Measurements from ENCODE around the gene CRYAA. TPM values are rescaled to one million over a fixed set of nuclear protein-coding genes. Genes with fewer than 3 reads are reported as not detected.

Gene CRYAA
- polyA plus RNA-seq, 1 donor from 2014 or later, result not detected

DNA sequence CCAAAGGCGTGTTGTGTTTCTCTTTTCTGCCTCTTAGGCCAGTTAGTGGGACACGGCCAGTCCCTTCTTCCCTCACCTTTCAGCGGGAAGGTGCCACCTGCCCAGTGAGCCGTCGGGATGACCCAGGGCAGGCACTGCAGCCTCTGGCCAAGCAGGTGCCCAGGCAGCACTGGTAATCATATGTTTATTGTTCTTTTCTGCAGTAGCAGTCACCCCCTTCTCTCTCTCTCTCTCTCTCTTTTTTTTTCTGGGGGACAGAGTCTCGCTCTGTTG is 38.2 kb downstream of the CRYAA start:
- H3K4me2 ChIP-seq (ENCODE audit: low read length), result no peak overlapping the region
- TF ChIP-seq, protein P1, sequence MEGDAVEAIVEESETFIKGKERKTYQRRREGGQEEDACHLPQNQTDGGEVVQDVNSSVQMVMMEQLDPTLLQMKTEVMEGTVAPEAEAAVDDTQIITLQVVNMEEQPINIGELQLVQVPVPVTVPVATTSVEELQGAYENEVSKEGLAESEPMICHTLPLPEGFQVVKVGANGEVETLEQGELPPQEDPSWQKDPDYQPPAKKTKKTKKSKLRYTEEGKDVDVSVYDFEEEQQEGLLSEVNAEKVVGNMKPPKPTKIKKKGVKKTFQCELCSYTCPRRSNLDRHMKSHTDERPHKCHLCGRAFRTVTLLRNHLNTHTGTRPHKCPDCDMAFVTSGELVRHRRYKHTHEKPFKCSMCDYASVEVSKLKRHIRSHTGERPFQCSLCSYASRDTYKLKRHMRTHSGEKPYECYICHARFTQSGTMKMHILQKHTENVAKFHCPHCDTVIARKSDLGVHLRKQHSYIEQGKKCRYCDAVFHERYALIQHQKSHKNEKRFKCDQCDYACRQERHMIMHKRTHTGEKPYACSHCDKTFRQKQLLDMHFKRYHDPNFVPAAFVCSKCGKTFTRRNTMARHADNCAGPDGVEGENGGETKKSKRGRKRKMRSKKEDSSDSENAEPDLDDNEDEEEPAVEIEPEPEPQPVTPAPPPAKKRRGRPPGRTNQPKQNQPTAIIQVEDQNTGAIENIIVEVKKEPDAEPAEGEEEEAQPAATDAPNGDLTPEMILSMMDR (IDR thresholded peaks at IDR 0.05; ENCODE audit: poor library complexity, severe bottlenecking), result no peak
- no peak for TF ChIP-seq EP300 (conservative IDR thresholded peaks at IDR 0.05; ENCODE audit: poor library complexity, severe bottlenecking)
- H3K9me3 ChIP-seq (ENCODE audit: low read length), result no peaks in the 10 kb centered on the region
- no peaks in the 10 kb centered on the region for H3F3A ChIP-seq (ENCODE audit: insufficient read depth, low read length, poor library complexity, severe bottlenecking)
- no peaks in the 10 kb centered on the region for H3K9me2 ChIP-seq (ENCODE audit: insufficient read depth, low read length)
- no peaks in the 10 kb centered on the region for H3K79me2 ChIP-seq (replicated peaks; ENCODE audit: insufficient read depth, low read length)
- H3K9ac ChIP-seq (ENCODE audit: low read length), result no peak overlapping the region
- H3K36me3 ChIP-seq (ENCODE audit: insufficient read depth, low read length), result no peaks in the 10 kb centered on the region
- H3K27ac ChIP-seq (ENCODE audit: low read length), result no peak overlapping the region
- no peaks in the 10 kb centered on the region for H3K27me3 ChIP-seq (ENCODE audit: insufficient read depth, low read depth, low read length)
- H2AFZ ChIP-seq (ENCODE audit: low read depth, low read length), result no peak overlapping the region
- no peak overlapping the region for H3K4me3 ChIP-seq (ENCODE audit: low read length)
- no peaks in the 10 kb centered on the region for H4K20me1 ChIP-seq (ENCODE audit: insufficient read depth)

DNA sequence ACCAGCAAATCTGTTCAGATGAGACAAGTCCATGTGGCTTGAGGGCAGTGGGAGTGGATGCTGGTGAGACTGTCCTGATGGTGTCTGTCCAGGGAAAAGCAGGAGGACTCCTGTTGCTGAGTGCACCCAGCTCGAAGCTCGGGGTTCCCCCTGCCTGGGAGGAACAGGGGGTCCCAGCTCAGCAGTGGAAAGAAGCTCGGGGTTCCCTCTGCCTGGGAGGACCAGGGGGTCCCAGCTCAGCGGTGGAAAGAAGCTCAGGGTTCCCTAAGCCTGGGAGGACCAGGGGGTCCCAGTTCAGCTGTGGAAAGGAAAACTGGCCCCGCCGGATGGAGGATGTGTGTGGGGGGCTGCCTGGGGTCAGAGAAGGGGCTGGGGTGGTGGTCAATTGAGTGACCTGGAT is 39.1 kb downstream of the CRYAA start:
- no peaks in the 10 kb centered on the region for H3F3A ChIP-seq (ENCODE audit: insufficient read depth, low read length, poor library complexity, severe bottlenecking)

More for the DNA sequence above, 39.1 kb downstream of the CRYAA start:
- Histone ChIP-seq H3K9ac (ENCODE audit: low read length) (no peak overlapping the region), H3K9me3 (ENCODE audit: low read length) (no peaks in the 10 kb centered on the region), H3K4me3 (ENCODE audit: low read length) (no peak overlapping the region), H3K27me3 (ENCODE audit: insufficient read depth, low read depth, low read length) (no peaks in the 10 kb centered on the region), H2AFZ (ENCODE audit: low read depth, low read length) (no peak overlapping the region), H3K4me2 (ENCODE audit: low read length) (no peak overlapping the region), H4K20me1 (ENCODE audit: insufficient read depth) (no peaks in the 10 kb centered on the region), H3K79me2 (replicated peaks; ENCODE audit: insufficient read depth, low read length) (no peaks in the 10 kb centered on the region), H3K27ac (ENCODE audit: low read length) (no peak overlapping the region), H3K36me3 (ENCODE audit: insufficient read depth, low read length) (no peaks in the 10 kb centered on the region), H3K9me2 (ENCODE audit: insufficient read depth, low read length) (no peaks in the 10 kb centered on the region)
- TF ChIP-seq MXI1 (conservative IDR thresholded peaks at IDR 0.05; ENCODE audit: poor library complexity, severe bottlenecking) (no peak), EP300 (conservative IDR thresholded peaks at IDR 0.05; ENCODE audit: poor library complexity, severe bottlenecking) (no peak), POLR2AphosphoS5 (IDR thresholded peaks at IDR 0.05) (no peak), RAD21 (conservative IDR thresholded peaks at IDR 0.05) (no peak), TAF1 (IDR thresholded peaks at IDR 0.05; ENCODE audit: low read depth) (no peak), SMC3 (conservative IDR thresholded peaks at IDR 0.05; ENCODE audit: poor library complexity) (no peak), EZH2 (IDR thresholded peaks at IDR 0.05; ENCODE audit: borderline replicate concordance, insufficient read depth, low read length, poor library complexity, severe bottlenecking) (no peak)
- TF ChIP-seq, protein P1 (IDR thresholded peaks at IDR 0.05; ENCODE audit: poor library complexity, severe bottlenecking), result no peak
- TF ChIP-seq, protein P2, sequence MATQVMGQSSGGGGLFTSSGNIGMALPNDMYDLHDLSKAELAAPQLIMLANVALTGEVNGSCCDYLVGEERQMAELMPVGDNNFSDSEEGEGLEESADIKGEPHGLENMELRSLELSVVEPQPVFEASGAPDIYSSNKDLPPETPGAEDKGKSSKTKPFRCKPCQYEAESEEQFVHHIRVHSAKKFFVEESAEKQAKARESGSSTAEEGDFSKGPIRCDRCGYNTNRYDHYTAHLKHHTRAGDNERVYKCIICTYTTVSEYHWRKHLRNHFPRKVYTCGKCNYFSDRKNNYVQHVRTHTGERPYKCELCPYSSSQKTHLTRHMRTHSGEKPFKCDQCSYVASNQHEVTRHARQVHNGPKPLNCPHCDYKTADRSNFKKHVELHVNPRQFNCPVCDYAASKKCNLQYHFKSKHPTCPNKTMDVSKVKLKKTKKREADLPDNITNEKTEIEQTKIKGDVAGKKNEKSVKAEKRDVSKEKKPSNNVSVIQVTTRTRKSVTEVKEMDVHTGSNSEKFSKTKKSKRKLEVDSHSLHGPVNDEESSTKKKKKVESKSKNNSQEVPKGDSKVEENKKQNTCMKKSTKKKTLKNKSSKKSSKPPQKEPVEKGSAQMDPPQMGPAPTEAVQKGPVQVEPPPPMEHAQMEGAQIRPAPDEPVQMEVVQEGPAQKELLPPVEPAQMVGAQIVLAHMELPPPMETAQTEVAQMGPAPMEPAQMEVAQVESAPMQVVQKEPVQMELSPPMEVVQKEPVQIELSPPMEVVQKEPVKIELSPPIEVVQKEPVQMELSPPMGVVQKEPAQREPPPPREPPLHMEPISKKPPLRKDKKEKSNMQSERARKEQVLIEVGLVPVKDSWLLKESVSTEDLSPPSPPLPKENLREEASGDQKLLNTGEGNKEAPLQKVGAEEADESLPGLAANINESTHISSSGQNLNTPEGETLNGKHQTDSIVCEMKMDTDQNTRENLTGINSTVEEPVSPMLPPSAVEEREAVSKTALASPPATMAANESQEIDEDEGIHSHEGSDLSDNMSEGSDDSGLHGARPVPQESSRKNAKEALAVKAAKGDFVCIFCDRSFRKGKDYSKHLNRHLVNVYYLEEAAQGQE (IDR thresholded peaks at IDR 0.05; ENCODE audit: borderline replicate concordance), result no peak

Data from neural cell (in vitro differentiated cells).